Measurements from ENCODE around the gene KCND2.

Gene KCND2

GRCh38 chr7:120412139-120413050 lies 139.4 kb downstream of the KCND2 start:
- no peak for DNase-seq

GRCh38 chr7:120413164-120413563 lies 140.2 kb downstream of the KCND2 start:
- no peak for DNase-seq

GRCh38 chr7:120417244-120417979 lies 144.4 kb downstream of the KCND2 start:
- no peak for DNase-seq

GRCh38 chr7:120421151-120421651 lies 148.2 kb downstream of the KCND2 start:
- DNase-seq = no peak

GRCh38 chr7:120431016-120431415 lies 158.0 kb downstream of the KCND2 start:
- no peak for DNase-seq

- DNase-seq = no peak
Observed at GRCh38 chr7:120436487-120437060, 163.6 kb downstream of the KCND2 start.

- DNase-seq = no peak
Observed at GRCh38 chr7:120441850-120442249, 168.9 kb downstream of the KCND2 start.

GRCh38 chr7:120442838-120443237 lies 169.9 kb downstream of the KCND2 start:
- no peak for DNase-seq

GRCh38 chr7:120444650-120445049 lies 171.7 kb downstream of the KCND2 start:
- no peak for DNase-seq

GRCh38 chr7:120445276-120445675 lies 172.3 kb downstream of the KCND2 start:
- no peak for DNase-seq

GRCh38 chr7:120452665-120453064 lies 179.7 kb downstream of the KCND2 start:
- no peak for DNase-seq

GRCh38 chr7:120456699-120457098 lies 183.7 kb downstream of the KCND2 start:
- DNase-seq = no peak

GRCh38 chr7:120460949-120461348 lies 188.0 kb downstream of the KCND2 start:
- no peak for DNase-seq

GRCh38 chr7:120462991-120463390 lies 190.0 kb downstream of the KCND2 start:
- no peak for DNase-seq

GRCh38 chr7:120464104-120464503 lies 191.1 kb downstream of the KCND2 start:
- no peak for DNase-seq

GRCh38 chr7:120467676-120468075 lies 194.7 kb downstream of the KCND2 start:
- no peak for DNase-seq

GRCh38 chr7:120468611-120469010 lies 195.6 kb downstream of the KCND2 start:
- DNase-seq = no peak

- no peak for DNase-seq
Observed at GRCh38 chr7:120472892-120473291, 199.9 kb downstream of the KCND2 start.

- DNase-seq = no peak
Observed at GRCh38 chr7:120473352-120473751, 200.4 kb downstream of the KCND2 start.

- no peak for DNase-seq
Observed at GRCh38 chr7:120475994-120476393, 203.0 kb downstream of the KCND2 start.

GRCh38 chr7:120480472-120480871 lies 207.5 kb downstream of the KCND2 start:
- DNase-seq = no peak

- no peak for DNase-seq
Observed at GRCh38 chr7:120480930-120481329, 208.0 kb downstream of the KCND2 start.

GRCh38 chr7:120486164-120486563 lies 213.2 kb downstream of the KCND2 start:
- DNase-seq = no peak

- no peak for DNase-seq
Observed at GRCh38 chr7:120502132-120502531, 229.2 kb downstream of the KCND2 start.

Data from amniotic stem cell (primary cell).